GM18519 (cell line): ENCODE measurements around the gene CRTAP.
"Not testable (repeated sequence)": the region's sequence is repeated elsewhere in the genome, so short reads cannot be mapped to it uniquely, and the experiment has no call there.

Experiments
- ATAC-seq: cut with Tn5 transposase; IDR thresholded peaks from one replicate; pipeline ENCODE4 v1.9.1; 2021; ENCODE audit warnings: mild to moderate bottlenecking, moderate library complexity; ENCODE audit not compliant: unreplicated experiment, low FRiP score

Gene CRTAP

DNA sequence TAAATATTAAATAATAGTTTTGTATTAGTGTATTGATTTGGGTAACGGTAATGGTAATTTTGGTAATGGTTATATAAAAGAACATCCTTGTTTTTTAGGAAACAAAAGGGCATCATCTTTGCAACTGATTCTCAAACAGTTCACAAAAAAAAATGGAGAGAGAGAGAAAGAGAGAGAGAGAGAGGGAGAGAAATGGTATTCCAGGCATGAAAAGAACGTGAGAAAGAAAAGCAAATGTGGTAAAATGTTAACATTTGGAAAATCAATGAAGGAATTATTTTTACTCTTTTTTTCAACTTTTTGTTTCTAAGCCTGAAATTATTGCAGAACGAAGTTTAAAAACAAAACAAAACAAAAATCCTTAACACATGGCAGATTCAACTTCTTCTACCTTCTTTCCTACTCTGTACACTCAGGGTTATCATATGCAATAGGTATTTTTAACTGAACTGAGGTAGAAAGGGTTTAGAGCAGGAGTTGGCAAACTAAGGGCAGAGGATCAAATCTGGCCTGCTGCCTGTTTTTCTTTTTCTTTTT lies 14.6 kb upstream of the CRTAP start:
- no peak for ATAC-seq

DNA sequence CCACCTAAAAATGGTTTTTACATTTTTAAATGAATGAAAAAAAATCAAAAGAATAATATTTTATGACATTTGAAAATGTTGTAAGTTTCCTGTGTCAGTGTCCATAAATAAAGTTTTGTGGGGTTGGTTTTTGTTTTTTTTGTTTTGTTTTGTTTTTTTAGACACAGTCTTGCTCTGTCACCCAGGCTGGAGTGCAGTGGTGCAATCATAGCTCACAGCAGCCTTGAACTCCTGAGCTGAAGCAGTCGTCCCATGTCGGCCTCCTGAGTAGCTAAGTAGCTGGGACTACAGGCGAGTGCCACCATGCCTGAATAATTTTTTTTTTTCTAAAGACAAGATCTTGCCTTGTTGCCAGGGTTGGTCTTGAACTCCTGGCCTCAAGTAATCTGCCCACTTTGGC lies 14.1 kb upstream of the CRTAP start:
- ATAC-seq: no peak

DNA sequence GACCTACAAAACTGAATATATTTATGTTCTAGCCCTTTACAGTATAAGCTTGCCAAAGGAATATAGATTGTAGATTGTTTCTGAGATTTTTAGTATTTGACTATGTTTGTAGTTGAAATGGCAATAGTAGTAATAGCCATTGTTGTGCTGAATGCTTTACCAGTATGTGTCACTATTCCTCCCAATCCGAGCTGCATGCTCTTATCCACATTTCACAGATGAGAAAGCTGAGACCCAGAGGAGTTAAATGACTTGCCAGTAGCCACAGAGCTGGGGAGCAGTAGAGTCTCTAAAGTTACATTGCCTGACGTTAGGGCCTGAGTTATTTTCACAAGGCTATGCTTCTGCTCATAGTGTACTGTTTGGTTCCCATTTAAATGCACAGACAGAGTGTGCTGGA lies 13.6 kb upstream of the CRTAP start:
- ATAC-seq: no peak

DNA sequence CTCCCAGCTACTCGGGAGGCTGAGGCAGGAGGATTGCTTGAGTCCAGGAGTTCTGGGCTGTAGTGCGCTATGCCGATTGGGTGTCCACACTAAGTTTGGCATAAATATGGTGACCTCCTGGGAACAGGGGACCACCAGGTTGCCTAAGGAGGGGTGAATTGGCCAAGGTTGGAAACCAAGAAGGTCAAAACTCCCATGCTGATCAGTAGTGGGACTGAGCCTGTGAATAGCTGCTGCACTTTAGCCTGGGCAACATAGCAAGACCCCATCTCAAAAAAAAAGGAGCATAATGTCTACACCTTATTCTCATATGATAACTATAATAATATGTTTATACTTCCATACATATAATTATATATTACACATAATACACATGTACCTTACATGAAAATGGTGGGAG lies 10.8 kb upstream of the CRTAP start:
- ATAC-seq: no peak

DNA sequence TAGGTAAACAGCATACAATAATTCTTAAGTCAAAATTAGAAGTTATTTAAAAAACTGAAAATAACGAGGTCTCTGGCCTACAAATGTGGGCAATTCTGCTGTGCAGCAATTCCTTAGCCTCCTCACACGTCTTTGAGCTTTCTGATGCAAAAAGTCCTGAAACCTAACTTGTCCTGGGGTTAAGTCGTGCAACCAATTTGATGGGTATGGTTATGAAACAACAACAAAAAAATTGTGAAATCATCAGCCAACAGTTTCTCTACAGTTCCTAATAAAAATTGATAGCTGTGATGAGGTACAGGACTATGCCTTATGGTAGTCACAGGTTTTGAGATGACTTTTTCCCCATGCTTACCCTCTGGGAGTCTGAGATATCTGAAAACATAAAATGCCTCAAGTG lies 10.3 kb upstream of the CRTAP start:
- no peak for ATAC-seq

DNA sequence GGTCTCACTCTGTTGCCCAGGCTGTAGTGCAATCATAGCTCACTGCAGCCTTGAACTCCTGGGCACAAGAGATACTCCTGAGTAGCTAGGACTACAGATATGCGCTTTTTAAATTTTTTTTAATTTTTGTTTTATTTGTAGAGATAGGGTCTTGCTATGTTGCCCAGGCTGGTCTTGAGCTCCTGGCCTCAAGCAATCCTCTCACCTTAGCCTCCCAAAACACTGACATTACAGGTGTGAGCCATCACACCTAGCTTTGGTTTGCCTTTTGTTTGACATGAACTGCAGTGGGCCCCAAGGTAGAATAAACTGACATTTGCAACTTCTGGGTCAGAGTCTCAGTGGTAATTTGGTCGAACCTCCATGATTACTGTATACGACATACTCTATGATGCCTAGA lies 9.0 kb upstream of the CRTAP start:
- ATAC-seq: no peak

DNA sequence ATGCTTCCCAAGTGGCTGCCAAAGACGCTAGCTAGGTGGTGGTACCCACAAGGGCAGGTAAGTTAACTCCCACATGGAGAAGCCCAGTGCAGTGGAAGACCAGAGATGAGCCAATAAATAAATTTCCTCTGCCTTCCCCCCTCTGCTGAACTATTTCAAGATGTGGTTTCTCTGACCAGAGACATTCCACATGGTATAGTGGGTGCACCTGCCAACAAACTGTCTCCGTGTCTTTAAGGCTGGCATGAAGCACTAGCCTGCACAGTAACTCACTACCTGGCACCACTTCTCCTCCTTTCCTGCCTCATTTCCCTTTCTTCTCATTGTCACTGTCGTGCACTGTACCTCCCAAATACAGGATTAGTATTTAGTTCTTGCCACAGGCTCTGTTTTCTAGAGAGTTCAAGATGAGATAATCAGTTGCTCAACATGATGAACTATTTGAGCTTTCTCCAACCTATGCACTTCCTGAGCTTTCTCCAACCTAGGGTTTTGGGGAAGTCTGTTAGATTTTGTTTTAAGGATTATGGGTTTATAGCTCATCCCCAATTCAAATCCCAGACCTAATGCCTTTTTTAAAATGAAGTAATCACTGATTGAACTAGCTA lies 8.4 kb upstream of the CRTAP start:
- ATAC-seq: no peak

- ATAC-seq: not testable (repeated sequence)
Measured at GRCh38 chr3:33106854-33107253, 7.0 kb upstream of the CRTAP start.

DNA sequence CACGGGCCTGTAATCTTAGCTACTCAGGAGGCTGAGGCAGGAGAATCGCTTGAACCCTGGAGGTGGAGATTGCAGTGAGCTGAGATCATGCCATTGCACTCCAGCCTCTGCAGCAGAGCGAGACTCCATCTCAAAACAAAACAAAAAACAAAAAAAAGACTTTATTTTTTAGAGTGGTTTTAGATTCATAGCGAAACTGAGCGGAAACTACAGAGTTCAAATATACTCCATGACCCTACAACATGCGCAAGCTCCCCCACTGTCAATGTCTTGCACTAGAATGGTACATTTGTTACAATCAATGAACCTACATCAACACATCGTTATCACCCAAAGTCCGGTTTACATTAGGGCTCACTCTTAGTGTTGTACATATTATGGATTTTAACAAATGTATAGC lies 2.2 kb upstream of the CRTAP start:
- peak; percentile 52 for ATAC-seq

GRCh38 chr3:33114622-33115023 lies 809 bp downstream of the CRTAP start:
- no peak for ATAC-seq

GRCh38 chr3:33115024-33115768 lies 1.4 kb downstream of the CRTAP start:
- ATAC-seq: no peak

DNA sequence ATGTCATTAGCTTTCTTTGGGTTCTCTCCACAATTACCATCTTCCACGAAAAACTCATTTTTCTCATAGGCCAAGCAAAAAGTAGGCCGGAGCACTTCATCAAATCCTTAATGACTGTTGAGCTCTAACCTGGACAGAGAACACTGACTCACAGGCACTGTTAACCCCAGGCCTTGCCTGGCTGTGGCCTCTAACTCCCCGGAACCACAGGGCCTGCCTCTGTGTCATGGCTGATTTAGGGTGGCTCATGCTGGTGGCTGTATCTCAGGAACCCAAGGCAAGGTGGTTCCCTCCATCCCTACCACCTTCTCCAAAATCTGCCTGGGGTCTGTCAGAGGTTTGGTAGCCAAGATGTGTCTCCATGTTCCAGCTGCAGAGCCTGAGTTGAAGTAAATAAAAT lies 3.6 kb downstream of the CRTAP start:
- no peak for ATAC-seq

- ATAC-seq: no peak
Measured at GRCh38 chr3:33119891-33120290, 6.1 kb downstream of the CRTAP start.

- ATAC-seq: no peak
Measured at GRCh38 chr3:33122991-33123390, 9.2 kb downstream of the CRTAP start.

DNA sequence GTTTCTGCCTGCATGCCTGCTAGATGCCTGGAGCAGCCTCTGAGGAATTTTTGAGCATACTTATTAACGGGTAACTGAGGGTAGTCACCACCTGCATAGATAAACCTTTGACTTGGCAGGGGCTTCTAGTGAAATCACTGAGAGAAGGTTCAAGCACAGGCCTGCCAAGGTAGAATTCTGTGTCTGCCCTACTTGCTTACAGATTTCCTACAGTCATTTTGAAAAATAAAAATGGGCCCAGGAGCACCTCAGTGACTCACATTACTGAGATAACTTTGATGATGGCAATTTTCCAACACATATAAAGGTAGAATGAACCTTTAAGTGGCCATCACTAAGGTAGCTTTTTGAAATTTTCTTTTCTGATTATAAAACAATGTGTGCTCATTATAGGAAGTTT lies 10.8 kb downstream of the CRTAP start:
- no peak for ATAC-seq

- no peak for ATAC-seq
Measured at GRCh38 chr3:33125840-33126239, 12.0 kb downstream of the CRTAP start.

DNA sequence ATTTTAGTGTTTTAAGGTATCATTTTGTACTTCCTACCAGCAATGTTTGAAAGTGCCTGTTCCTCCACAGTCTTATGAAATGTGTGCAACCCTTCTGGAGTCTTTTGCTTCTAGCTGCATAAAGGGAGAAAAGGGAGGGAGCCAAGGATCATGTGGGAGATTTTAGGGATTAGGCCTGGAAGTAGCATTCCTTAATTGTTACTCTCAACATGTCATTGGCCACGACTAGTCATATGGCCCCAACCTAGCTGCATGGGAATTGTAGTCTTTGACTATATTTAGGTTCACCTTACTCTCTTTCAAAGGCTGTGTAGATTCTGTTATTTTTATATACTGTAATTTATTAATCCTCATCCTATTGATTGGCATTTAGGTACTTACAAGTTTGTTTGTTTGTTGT lies 14.9 kb downstream of the CRTAP start:
- no peak for ATAC-seq

DNA sequence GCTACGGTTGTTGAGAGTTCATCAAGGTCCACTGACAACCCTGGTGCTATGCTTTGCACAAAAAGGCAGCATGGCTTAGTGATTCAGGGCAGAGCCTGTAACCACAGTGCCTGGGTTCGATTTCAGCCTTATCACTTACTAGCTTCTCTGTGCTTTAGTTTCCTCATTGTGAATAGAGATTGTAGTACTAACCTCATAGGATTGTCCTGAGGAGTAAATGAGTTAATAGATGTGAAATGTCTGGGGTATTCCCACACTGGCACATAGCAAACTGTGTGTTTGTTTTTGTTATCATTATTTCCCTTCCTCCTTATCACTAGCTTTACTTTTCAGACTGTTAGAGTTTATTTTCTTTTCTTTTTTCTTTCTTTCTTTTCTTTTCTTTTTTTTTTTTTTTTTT lies 16.3 kb downstream of the CRTAP start:
- no peak for ATAC-seq

DNA sequence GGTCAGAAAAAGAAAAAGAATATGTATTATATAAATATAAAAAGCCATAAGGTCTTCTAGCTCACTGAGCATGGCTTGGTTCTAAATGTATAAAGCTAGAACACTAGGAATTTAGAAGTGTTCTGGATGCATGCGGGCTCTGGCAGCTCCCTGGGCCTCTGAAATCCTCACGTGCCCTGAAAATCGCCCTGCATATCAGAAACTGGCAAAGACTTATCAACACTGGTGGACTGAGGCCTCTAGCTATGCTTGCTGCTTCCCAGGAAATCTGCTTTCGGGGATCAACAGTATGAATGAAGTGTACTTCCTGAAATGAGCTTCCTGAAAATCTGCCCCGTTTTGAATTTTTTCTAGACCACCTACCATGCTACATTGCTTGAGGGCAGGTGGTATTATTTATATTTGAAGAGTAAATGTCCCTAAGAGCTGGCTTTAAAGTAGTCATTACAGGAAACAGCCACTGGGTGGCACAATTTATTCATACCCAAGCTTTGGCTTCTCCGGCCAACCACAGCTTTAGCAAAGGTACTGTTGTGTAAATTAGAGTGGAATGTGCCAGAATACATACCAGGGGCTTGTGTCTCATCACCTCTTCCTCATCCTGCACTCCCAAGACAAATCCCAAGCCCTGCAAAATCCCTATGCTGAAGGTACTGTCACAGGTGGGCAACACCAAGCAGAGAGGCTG lies 17.7 kb downstream of the CRTAP start:
- peak; percentile 79 for ATAC-seq

DNA sequence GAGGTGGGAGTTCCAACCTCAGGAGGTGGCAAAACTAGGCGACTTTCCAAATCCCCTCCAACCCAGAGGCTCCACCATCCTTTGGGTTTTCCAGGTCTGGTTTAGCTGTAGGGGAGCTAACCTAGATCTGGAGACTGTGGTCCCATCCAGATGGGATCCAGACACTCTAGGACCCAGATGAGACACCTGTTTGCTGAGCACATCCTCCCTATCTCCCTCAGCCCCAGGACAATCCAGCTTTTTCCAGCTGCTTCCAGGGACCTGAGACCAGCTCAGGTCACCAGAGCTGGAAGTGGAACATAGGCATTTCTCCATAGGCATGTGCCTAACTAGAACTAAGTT lies 18.2 kb downstream of the CRTAP start:
- no peak for ATAC-seq

DNA sequence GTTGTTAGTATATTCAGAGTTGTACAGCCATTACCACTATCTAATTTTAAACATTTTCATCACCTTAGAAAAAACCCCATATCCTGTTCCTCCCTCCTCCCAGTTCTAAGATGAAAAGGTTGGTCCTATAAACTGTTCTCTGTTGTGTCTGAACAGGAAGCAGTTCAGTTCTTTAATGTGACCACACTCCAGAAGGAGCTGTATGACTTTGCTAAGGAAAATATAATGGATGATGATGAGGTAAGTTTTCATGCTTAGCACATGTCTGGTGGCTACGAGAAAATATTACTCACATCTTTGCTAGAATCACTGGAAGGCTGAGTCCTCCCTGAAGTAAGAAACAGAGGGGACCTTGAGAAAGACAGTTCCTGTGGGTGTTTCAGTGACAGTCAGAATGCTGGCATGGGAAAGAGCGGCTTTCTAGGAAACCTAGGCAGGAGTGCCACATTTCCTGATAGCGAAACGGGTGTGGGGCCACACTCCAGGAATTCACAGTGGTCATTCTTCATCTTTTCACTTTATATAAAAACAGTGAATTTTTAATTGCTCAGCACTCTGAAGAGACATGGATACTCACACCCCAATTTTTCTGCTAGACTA lies 20.3 kb downstream of the CRTAP start:
- peak; percentile 36 for ATAC-seq
